Hematopoietic multipotent progenitor cell (in vitro differentiated cells): Measurements from ENCODE around the gene RINL. TPM values are rescaled to one million over a fixed set of nuclear protein-coding genes. Genes with fewer than 3 reads are reported as not detected.
"Not testable (repeated sequence)": the region's sequence is repeated elsewhere in the genome, so short reads cannot be mapped to it uniquely, and the experiment has no call there.

Experiments used
- DNase-seq, 3 donors: peaks; one replicate each; pipeline ENCODE4 v3.0.0-alpha.2; 2011 to 2015; ENCODE audit warnings: low read depth in 2 of 3, low spot score in 2 of 3
- total RNA-seq: library from RNA; depleted of rRNA; stranded (reverse); fragments of >200 nt; gene quantifications from one replicate; pipeline ENCODE4 v1.2.3, GENCODE V29; 2012

RINL gene
- total RNA-seq, 1 donor = 16.2 TPM

GRCh38 chr19:38878575-38879399 lies 712 bp upstream of the RINL start:
- no peak for DNase-seq

- DNase-seq = no peak
Measured at GRCh38 chr19:38875656-38876395, 2.2 kb downstream of the RINL start.

GRCh38 chr19:38873400-38873799 lies 4.7 kb downstream of the RINL start:
- DNase-seq = not testable (repeated sequence)

GRCh38 chr19:38870612-38871011 lies 7.5 kb downstream of the RINL start:
- no peak for DNase-seq

- DNase-seq = peak; percentile 80 to 95 (median 91)
Measured at GRCh38 chr19:38869836-38870607, 8.1 kb downstream of the RINL start.

DNA sequence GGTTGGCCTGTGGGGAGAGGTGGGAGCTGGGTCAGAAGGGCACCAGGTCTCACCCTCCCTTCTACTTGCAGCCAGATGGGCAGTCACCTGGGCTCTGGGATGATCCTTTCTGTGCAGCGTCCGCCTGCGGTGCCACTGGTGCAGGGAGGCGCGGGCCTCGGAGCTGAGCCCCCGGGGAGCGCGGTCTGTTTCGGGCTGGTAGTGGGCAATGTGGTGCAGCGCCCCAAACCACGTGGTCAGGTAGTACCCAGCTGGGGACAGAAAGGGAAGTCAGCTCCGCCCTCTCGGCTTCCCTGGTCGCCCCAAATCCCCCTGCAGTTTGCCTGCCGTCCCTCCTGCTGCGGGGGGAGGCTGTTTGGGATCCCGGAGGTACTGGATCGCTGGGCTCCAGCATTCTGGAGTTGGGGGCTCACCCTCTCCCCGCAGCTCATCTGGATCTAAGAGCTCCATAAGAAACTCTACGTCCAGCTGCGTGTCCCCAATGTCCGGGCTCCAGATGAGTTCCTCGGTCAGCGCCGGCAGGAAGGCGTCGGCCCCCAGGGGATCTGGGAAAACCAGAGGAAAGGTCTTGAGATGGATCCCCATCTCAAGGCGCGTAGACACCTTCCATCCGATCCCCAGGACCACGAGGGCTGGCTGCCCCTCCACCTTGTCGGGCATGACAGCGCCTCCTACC lies 8.8 kb downstream of the RINL start:
- DNase-seq = peak in 2 of 3 donors; percentile 50 to 61

DNA sequence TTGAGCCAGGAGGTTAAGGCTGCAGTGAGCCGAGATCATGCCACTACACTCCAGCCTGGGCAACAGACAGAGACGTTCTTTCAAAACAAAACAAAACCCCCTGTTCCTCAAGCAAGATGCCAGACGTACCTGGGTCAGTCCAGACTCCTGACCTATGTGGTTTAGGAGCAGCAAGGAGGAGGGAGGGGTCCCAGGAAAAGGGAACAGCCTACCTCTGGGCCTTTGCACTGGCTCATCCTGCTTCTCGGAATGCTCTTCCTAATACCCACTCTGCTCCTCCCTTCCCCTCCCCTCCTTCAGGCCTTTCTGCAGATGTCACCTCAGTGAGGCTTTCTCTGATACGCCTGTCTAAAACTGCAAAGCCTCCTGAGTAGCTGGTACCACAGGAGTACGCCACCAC lies 9.5 kb downstream of the RINL start:
- DNase-seq = no peak

DNA sequence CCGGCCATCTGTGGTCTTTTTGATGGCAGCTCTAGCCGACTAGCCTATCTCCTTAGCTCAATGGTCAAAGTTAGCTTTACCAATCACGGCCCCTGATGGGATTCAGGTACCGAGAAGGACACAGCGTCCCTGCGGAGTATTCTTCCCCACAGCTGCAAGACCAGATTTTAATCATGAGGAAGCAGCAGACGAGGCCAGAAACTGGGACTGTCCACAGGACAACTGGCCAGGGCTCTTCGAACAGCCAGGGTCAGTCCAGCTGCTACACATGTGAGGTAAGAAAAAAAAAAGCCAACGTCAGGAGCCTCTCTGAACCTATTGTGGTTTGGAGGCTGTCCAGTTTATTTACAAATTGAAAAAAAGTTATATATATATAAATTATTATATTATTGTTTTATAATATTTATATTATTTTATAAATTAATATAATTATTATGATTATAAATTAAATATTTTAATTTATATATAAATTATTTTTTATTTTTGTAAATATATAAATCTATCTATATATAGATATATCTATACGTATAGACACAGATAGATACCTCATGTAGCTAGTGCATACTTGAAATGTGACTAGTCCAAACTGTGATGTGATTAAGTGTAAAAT lies 10.8 kb downstream of the RINL start:
- no peak for DNase-seq

DNA sequence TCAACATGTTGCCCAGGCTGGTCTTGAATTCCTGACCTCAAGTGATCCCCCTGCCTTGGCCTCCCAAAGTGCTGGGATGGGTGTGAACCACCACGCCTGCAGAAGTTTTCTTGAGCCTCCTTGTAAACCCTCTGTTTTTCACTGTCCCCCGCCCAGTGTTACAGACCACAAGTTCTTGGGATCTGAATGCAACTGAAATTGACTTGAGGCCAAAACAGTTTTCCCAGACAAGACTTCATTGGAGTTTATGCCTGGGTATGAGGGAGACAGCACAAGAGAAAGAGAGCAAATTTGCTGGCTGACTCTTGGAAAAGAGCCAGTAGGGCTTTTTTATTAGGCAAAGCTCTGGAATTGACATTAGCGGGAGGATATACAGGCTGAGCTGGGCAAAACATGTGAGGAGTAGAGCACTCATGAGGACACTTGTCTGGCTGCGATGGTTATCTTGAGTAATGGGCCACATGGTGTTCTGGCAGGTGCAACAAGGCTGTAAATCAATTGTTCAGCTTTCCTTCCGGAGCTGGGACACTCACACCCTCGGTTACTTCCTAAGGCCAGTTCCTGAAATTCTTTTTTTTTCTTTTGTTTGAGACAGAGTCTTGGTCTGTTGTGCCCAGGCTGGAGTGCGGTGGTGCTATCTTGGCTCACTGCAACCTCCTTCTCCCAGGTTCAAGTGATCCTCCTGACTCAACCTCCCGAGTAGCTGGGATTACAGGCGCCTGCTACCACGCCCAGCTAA lies 15.6 kb downstream of the RINL start:
- peak in 2 of 3 donors; percentile 60 to 82 for DNase-seq

DNA sequence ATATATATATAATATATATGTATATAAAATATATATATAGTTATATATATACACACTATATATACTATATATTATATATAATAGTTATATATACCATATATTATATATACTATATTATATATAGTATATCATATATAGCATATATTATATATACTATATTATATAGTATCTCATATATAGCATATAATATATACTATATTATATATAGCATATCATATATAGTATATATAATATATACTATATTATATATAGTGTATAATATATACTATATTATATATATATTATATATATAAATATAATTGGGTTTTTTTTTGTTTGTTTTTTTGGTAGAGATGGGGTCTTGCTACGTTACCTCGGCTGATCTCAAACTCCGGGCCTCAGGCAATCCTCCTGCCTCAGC lies 16.7 kb downstream of the RINL start:
- DNase-seq = no peak

- not testable (repeated sequence) for DNase-seq
Measured at GRCh38 chr19:38859631-38860204, 18.4 kb downstream of the RINL start.

DNA sequence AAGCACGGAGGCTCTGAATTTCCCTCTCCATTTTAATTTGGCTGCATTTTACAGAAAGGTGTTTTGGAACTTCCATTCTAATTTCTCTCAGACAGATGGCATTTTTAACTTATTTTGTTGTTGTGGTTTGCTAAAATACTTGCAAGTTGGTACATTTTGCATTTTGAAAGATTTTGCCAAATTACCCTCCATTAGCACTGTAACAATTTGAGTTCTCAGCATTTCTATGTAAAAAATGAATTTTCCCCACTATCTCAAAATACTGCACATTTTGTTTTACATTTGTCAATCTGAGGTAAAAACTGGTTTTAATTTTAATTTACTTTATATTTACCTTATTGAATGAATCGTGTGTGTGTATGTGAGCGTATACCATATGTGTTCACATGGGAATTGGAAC lies 21.3 kb downstream of the RINL start:
- DNase-seq = no peak

- not testable (repeated sequence) for DNase-seq
Measured at GRCh38 chr19:38855751-38856150, 22.3 kb downstream of the RINL start.

DNA sequence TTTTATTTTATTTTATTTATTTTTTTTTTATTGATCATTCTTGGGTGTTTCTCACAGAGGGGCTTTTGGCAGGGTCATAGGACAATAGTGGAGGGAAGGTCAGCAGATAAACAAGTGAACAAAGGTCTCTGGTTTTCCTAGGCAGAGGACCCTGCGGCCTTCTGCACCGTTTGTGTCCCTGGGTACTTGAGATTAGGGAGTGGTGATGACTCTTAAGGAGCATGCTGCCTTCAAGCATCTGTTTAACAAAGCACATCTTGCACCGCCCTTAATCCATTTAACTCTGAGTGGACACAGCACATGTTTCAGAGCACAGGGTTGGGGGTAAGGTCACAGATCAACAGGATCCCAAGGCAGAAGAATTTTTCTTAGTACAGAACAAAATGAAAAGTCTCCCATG lies 23.1 kb downstream of the RINL start:
- not testable (repeated sequence) for DNase-seq

DNA sequence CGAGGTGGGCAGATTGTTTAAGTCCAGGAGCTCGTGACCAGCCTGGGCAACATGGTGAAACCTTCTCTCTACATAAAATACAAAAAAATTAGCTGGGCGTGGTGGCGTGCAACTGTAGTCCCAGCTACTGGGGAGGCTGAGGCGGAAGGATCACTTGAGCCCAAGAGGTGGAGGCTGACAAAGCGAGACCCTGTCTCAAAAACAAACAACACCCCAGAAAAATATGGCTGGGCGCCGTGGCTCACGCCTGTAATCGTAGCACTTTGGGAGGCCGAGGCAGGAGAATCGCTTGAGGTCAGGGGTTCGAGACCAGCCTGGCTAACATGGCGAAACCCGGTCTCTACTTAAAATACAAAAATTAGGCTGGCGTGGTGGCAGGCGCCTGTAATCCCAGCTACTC lies 24.9 kb downstream of the RINL start:
- DNase-seq = no peak

DNA sequence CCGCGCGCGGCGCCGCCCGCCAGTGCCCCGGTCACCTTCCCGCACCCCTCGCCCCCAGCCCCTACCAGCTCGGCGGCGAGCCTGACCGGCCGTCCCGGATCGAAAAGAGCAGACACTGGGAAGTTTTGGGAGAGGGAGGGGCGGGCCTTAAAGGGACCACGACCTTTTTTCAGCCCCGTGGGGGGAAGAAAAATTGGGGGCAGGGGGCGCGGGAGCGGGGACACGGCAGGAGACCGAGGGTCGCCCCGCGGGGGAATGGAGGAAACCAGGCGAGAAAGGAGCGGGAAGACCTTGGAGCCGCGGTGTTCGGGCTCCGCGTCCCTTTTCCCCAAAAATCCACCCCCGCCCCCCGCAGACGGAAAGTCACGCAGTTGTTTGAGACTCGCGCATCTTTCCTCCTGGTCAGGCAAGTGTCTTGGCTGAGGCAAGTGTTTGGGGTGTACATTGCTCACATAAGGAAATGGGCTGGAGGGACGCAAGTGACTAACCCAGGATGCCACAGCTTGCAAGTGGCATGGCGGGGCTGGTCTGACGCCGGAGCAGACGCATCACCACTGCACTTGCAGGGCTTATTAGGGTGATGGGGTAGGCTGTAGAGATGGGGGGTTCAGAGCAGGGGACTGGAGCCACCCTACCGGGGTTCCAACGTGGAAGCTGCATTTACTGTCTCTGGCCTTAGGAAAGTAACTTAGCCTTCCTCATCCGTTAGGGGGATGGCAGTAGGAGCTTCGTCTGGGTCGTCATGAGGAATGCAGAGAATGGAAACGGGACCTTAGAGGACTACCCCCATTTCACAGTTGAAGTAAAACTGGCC lies 25.6 kb downstream of the RINL start:
- DNase-seq = peak in 2 of 3 donors; percentile 56 to 58

DNA sequence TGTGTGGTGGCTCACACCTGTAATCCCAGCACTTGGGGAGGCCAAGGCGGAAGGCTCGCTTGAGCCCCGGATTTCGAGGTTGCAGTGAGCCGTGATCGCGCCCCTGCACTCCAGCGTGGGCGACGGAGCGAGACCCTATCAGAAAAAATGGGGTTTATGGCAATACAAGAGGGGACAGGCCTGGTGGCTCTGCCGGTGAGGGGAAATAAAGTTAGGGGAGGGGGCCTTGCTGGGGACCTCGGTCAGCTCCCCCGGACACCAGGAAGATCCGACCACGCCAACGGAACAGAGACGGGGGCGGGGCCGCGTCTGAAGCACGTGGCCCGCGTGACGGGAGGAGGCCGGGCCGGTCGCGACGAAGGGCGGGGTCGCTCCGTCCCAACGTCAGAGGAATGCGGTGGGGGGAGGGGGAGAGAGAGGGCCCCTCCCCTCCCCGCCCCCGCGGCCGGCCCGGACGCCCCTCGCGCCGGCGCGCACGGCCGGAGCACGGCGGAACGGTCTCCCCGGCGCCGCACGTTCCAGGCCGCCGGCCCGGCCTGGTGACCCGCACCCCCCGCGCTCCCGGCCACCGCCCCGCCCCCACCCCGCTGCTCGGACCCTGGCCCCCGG lies 26.3 kb downstream of the RINL start:
- peak; percentile 72 to 93 (median 90) for DNase-seq
